MM.1S (cell line): ENCODE results near the gene CIROP.

Experiments
- DNase-seq: peaks from one replicate; pipeline ENCODE4 v3.0.0-alpha.2; 2015
- H2AFZ ChIP-seq: fragments of 300-600 bp; sonication (generic); 2 replicates; pipeline ENCODE4 v1.6.0; 2016; ENCODE audit warnings: antibody characterized with exemption, low read length
- H3F3A ChIP-seq: fragments of 300-600 bp; sonication (generic); 2 replicates; pipeline ENCODE4 v1.6.1; 2016; ENCODE audit warnings: mild to moderate bottlenecking, antibody characterized with exemption, low read length, moderate library complexity, mixed read lengths; ENCODE audit not compliant: insufficient read depth
- H3K27ac ChIP-seq: fragments of 300-600 bp; sonication (generic); 2 replicates; pipeline ENCODE4 v1.5.1; 2016; ENCODE audit warnings: mild to moderate bottlenecking, low read length
- H3K27me3 ChIP-seq: fragments of 300-600 bp; sonication (generic); replicated peaks from 2 replicates; pipeline ENCODE4 v1.6.0; 2016; ENCODE audit warnings: low read length; ENCODE audit not compliant: insufficient read depth
- H3K36me3 ChIP-seq: fragments of 300-600 bp; sonication (generic); replicated peaks from 2 replicates; pipeline ENCODE4 v1.6.1; 2016; ENCODE audit warnings: mild to moderate bottlenecking, low read length, mixed read lengths; ENCODE audit not compliant: insufficient read depth
- H3K4me1 ChIP-seq: fragments of 300-600 bp; sonication (generic); 2 replicates; pipeline ENCODE4 v1.6.1; 2016; ENCODE audit warnings: low read length, mixed read lengths
- H3K4me2 ChIP-seq: fragments of 300-600 bp; sonication (generic); 2 replicates; pipeline ENCODE4 v1.6.0; 2016; ENCODE audit warnings: low read depth, low read length
- H3K4me3 ChIP-seq: fragments of 300-600 bp; sonication (generic); 2 replicates; pipeline ENCODE4 v1.5.1; 2016; ENCODE audit warnings: low read length, mixed read lengths
- H3K79me2 ChIP-seq: fragments of 300-600 bp; sonication (generic); 2 replicates; pipeline ENCODE4 v1.6.1; 2016; ENCODE audit warnings: mixed run types, low read length, mixed read lengths
- H3K9ac ChIP-seq: fragments of 300-600 bp; sonication (generic); 2 replicates; pipeline ENCODE4 v1.6.1; 2016; ENCODE audit warnings: low read length, mixed read lengths
- H3K9me2 ChIP-seq: fragments of 300-600 bp; sonication (generic); replicated peaks from 2 replicates; pipeline ENCODE4 v1.6.1; 2016; ENCODE audit warnings: mild to moderate bottlenecking, low read length, mixed read lengths; ENCODE audit not compliant: insufficient read depth
- H3K9me3 ChIP-seq: fragments of 300-600 bp; sonication (generic); replicated peaks from 2 replicates; pipeline ENCODE4 v1.6.1; 2016; ENCODE audit warnings: mild to moderate bottlenecking, low read length, mixed read lengths; ENCODE audit not compliant: insufficient read depth
- H4K20me1 ChIP-seq: fragments of 300-600 bp; sonication (generic); 2 replicates; pipeline ENCODE4 v1.6.1; 2016; ENCODE audit warnings: mild to moderate bottlenecking, low read length, moderate library complexity, mixed read lengths; ENCODE audit not compliant: insufficient read depth
- CTCF ChIP-seq: fragments of 300-600 bp; sonication (generic); IDR thresholded peaks from 2 replicates; pipeline ENCODE4 v1.5.1; 2016; ENCODE audit warnings: antibody characterized with exemption, low read length, mixed read lengths
- EZH2 ChIP-seq: fragments of 300-600 bp; sonication (generic); optimal IDR thresholded peaks from 2 replicates; pipeline ENCODE3; 2017; ENCODE audit warnings: low read depth, mild to moderate bottlenecking, antibody characterized with exemption, low read length, mixed read lengths
- EZH2phosphoT487 ChIP-seq: fragments of 300-600 bp; sonication (generic); IDR thresholded peaks from 2 replicates; pipeline ENCODE4 v1.6.1; 2018; ENCODE audit warnings: antibody characterized with exemption, low read length

Gene CIROP

GRCh38 chr14:23137192-23137812, 32.5 kb upstream of the CIROP start:
- Histone ChIP-seq H3K79me2 (no peaks in the 10 kb centered on the region), H3K9me3 (no peaks in the 10 kb centered on the region), H4K20me1 (no peaks in the 10 kb centered on the region), H3K4me2 (no peak overlapping the region), H3K4me3 (no peak overlapping the region), H3K4me1 (no peaks in the 10 kb centered on the region), H2AFZ (no peak overlapping the region), H3F3A (no peaks in the 10 kb centered on the region), H3K27ac (no peak overlapping the region), H3K27me3 (no peaks in the 10 kb centered on the region), H3K9ac (no peak overlapping the region), H3K36me3 (no peaks in the 10 kb centered on the region), H3K9me2 (no peaks in the 10 kb centered on the region)
- TF ChIP-seq EZH2 = no peak
- no peak for TF ChIP-seq EZH2phosphoT487
- no peak for TF ChIP-seq CTCF
- DNase-seq = no peak

GRCh38 chr14:23136566-23137133, 31.9 kb upstream of the CIROP start:
- TF ChIP-seq CTCF = no peak
- no peak for TF ChIP-seq EZH2phosphoT487
- no peak for TF ChIP-seq EZH2
- no peaks in the 10 kb centered on the region for H3K79me2 ChIP-seq
- H3K4me3 ChIP-seq = no peak overlapping the region
- H3K4me2 ChIP-seq = no peak overlapping the region
- H3K9me2 ChIP-seq = no peaks in the 10 kb centered on the region
- DNase-seq = no peak
- no peak overlapping the region for H3K27ac ChIP-seq
- H3K4me1 ChIP-seq = no peaks in the 10 kb centered on the region
- no peaks in the 10 kb centered on the region for H3K36me3 ChIP-seq
- H3K9me3 ChIP-seq = no peaks in the 10 kb centered on the region
- H2AFZ ChIP-seq = no peak overlapping the region
- no peaks in the 10 kb centered on the region for H3K27me3 ChIP-seq
- H4K20me1 ChIP-seq = no peaks in the 10 kb centered on the region
- no peaks in the 10 kb centered on the region for H3F3A ChIP-seq
- no peak overlapping the region for H3K9ac ChIP-seq

GRCh38 chr14:23132970-23133369, 28.2 kb upstream of the CIROP start:
- no peaks in the 10 kb centered on the region for H3F3A ChIP-seq
- no peaks in the 10 kb centered on the region for H3K36me3 ChIP-seq
- TF ChIP-seq EZH2phosphoT487 = no peak
- no peak for TF ChIP-seq CTCF

More at GRCh38 chr14:23132970-23133369, 28.2 kb upstream of the CIROP start:
- H3K9me3 ChIP-seq = no peaks in the 10 kb centered on the region
- no peaks in the 10 kb centered on the region for H3K9me2 ChIP-seq
- no peak overlapping the region for H3K4me2 ChIP-seq
- H3K4me1 ChIP-seq = no peaks in the 10 kb centered on the region
- H3K9ac ChIP-seq = no peak overlapping the region
- H3K4me3 ChIP-seq = no peak overlapping the region
- no peak for DNase-seq
- no peaks in the 10 kb centered on the region for H3K79me2 ChIP-seq
- no peak overlapping the region for H3K27ac ChIP-seq
- no peaks in the 10 kb centered on the region for H3K27me3 ChIP-seq
- no peak overlapping the region for H2AFZ ChIP-seq
- H4K20me1 ChIP-seq = no peaks in the 10 kb centered on the region
